Spinal cord (tissue), 10 donors: ENCODE results near the gene SEMA6A. TPM values are rescaled to one million over a fixed set of nuclear protein-coding genes. Genes with fewer than 3 reads are reported as not detected.

ENCODE experiments used
- DNase-seq, 6 donors: peaks; one replicate each; pipeline versions ENCODE4 v3.0.0 to v3.0.0-alpha.2; 2013 to 2015; ENCODE audit warnings: low spot score in 6 of 6, low read depth in 4 of 6
- H3K27ac ChIP-seq: one replicate; pipeline ENCODE4 v1.5.1; 2013; ENCODE audit warnings: low read depth, low read length, control low read depth
- H3K27me3 ChIP-seq: one replicate; pipeline ENCODE4 v1.6.1; 2013; ENCODE audit warnings: low read length; ENCODE audit not compliant: control insufficient read depth, insufficient read depth
- H3K36me3 ChIP-seq: one replicate; pipeline ENCODE4 v1.6.1; 2013; ENCODE audit warnings: low read length; ENCODE audit not compliant: control insufficient read depth, insufficient read depth
- H3K4me1 ChIP-seq: one replicate; pipeline ENCODE4 v1.6.1; 2013; ENCODE audit warnings: low read length; ENCODE audit not compliant: control insufficient read depth, insufficient read depth
- H3K4me3 ChIP-seq: one replicate; pipeline ENCODE4 v1.5.1; 2013; ENCODE audit warnings: low read depth, low read length, control low read depth
- H3K9me3 ChIP-seq: one replicate; pipeline ENCODE4 v1.6.1; 2013; ENCODE audit warnings: low read length; ENCODE audit not compliant: control insufficient read depth, insufficient read depth
- WGBS: methylation state at CpG from one replicate; pipeline ENCODE4 v1.1.5; 2013; ENCODE audit warnings: missing lambda C conversion rate; ENCODE audit not compliant: insufficient coverage; 5-methylcytosine and 5-hydroxymethylcytosine counted together
- polyA plus RNA-seq, 2 donors: library from polyadenylated mRNA; unstranded; fragments of 120-200 nt; gene quantifications; one replicate each; pipeline ENCODE4 v1.2.1, GENCODE V29; 2013; ENCODE audit not compliant: insufficient read length in 2 of 2
- total RNA-seq, 2 donors: library from RNA; depleted of rRNA in 1 of 2; stranded (reverse); fragments of 120-200 nt in 1 of 2; fragments of >200 nt in 1 of 2; gene quantifications; one replicate each; pipeline versions ENCODE4 v1.2.3 to v1.2.4, GENCODE V29; 2013 to 2014
- donor health status: healthy.

Gene SEMA6A
- total and polyA plus RNA-seq, 4 donors = 52.8 to 135 (median 98.0) TPM

GRCh38 chr5:116521173-116521872 lies 53.3 kb downstream of the SEMA6A start:
- Histone ChIP-seq H3K27ac (no peak overlapping the region), H3K9me3 (no peaks in the 10 kb centered on the region), H3K27me3 (no peaks in the 10 kb centered on the region), H3K36me3 (no peaks in the 10 kb centered on the region), H3K4me1 (peaks cover 3% of the 10 kb centered on the region), H3K4me3 (no peak overlapping the region)
- DNase-seq = no peak
- 67% methylated on average over 1 of the region's 5 CpGs for WGBS

- Histone ChIP-seq H3K9me3 (no peaks in the 10 kb centered on the region), H3K36me3 (no peaks in the 10 kb centered on the region), H3K27me3 (no peaks in the 10 kb centered on the region), H3K27ac (no peak overlapping the region), H3K4me3 (no peak overlapping the region), H3K4me1 (peaks cover 3% of the 10 kb centered on the region)
- WGBS = 36% methylated on average over 1 of the region's 1 CpG
- no peak for DNase-seq
These were observed 53.9 kb downstream of the SEMA6A start for GRCh38 chr5:116520771-116521170.

GRCh38 chr5:116518423-116518822 lies 56.2 kb downstream of the SEMA6A start:
- DNase-seq = no peak
- Histone ChIP-seq H3K36me3 (no peaks in the 10 kb centered on the region), H3K9me3 (no peaks in the 10 kb centered on the region), H3K27ac (no peak overlapping the region), H3K27me3 (no peaks in the 10 kb centered on the region), H3K4me3 (no peak overlapping the region), H3K4me1 (peaks cover 3% of the 10 kb centered on the region)
- 17% methylated on average over 1 of the region's 3 CpGs for WGBS

- Histone ChIP-seq H3K4me3 (no peak overlapping the region), H3K27me3 (no peaks in the 10 kb centered on the region), H3K36me3 (no peaks in the 10 kb centered on the region), H3K27ac (no peak overlapping the region), H3K4me1 (no peaks in the 10 kb centered on the region), H3K9me3 (no peaks in the 10 kb centered on the region)
- no peak for DNase-seq
- WGBS = 60% methylated on average over 1 of the region's 2 CpGs
These were observed 57.1 kb downstream of the SEMA6A start for GRCh38 chr5:116517488-116517887.

GRCh38 chr5:116516021-116516420 lies 58.6 kb downstream of the SEMA6A start:
- Histone ChIP-seq H3K9me3 (no peaks in the 10 kb centered on the region), H3K36me3 (no peaks in the 10 kb centered on the region), H3K4me3 (no peak overlapping the region), H3K27me3 (no peaks in the 10 kb centered on the region), H3K4me1 (no peaks in the 10 kb centered on the region), H3K27ac (peak overlapping the region; percentile 22)
- WGBS = no CpG with 5 or more reads among the region's 4 CpGs
- no peak for DNase-seq

GRCh38 chr5:116514421-116514970 lies 60.1 kb downstream of the SEMA6A start:
- Histone ChIP-seq H3K27me3 (no peaks in the 10 kb centered on the region), H3K9me3 (no peaks in the 10 kb centered on the region), H3K4me1 (peaks cover 3% of the 10 kb centered on the region), H3K4me3 (no peak overlapping the region), H3K27ac (no peak overlapping the region), H3K36me3 (no peaks in the 10 kb centered on the region)
- peak in 1 of 6 donors; percentile 75 for DNase-seq
- 40% methylated on average over 1 of the region's 2 CpGs for WGBS

GRCh38 chr5:116510517-116510916 lies 64.1 kb downstream of the SEMA6A start:
- Histone ChIP-seq H3K27ac (no peak overlapping the region), H3K4me3 (no peak overlapping the region), H3K36me3 (no peaks in the 10 kb centered on the region), H3K4me1 (peaks cover 16% of the 10 kb centered on the region), H3K9me3 (no peaks in the 10 kb centered on the region), H3K27me3 (no peaks in the 10 kb centered on the region)
- no CpG with 5 or more reads among the region's 1 CpG for WGBS
- no peak for DNase-seq

GRCh38 chr5:116509483-116510244 lies 65.0 kb downstream of the SEMA6A start:
- no peaks in the 10 kb centered on the region for H3K36me3 ChIP-seq
- no peaks in the 10 kb centered on the region for H3K9me3 ChIP-seq
- H3K27ac ChIP-seq = no peak overlapping the region
- H3K4me3 ChIP-seq = no peak overlapping the region
- H3K4me1 ChIP-seq = peaks cover 16% of the 10 kb centered on the region
- H3K27me3 ChIP-seq = no peaks in the 10 kb centered on the region
- no peak for DNase-seq
- WGBS = 92% methylated on average over 5 of the region's 6 CpGs

DNA sequence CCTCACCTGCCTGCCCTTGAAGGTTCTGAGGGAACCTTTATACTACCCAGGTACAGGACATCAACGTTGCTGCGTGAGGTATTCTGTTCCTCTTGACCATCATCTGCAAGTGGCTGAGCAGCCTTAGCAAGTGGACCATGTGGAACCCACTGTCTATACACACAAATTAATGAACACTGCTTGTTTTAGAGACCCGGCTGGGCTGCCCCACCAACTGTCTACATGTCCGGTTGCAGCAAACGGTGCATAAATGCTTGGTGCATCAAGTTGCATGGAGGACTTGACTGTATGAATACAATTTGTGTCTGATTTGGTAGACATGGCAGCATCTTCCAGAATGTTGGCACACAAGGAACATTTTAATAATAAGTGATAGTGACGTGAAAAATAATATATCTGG lies 65.8 kb downstream of the SEMA6A start:
- H3K4me3 ChIP-seq = no peak overlapping the region
- H3K9me3 ChIP-seq = no peaks in the 10 kb centered on the region
- no peaks in the 10 kb centered on the region for H3K36me3 ChIP-seq
- 100% methylated on average over 4 of the region's 6 CpGs for WGBS
- no peak for DNase-seq
- no peaks in the 10 kb centered on the region for H3K27me3 ChIP-seq
- H3K4me1 ChIP-seq = peaks cover 16% of the 10 kb centered on the region
- H3K27ac ChIP-seq = no peak overlapping the region
